ENCODE data around the gene ACSL5. TPM values are rescaled to one million over a fixed set of nuclear protein-coding genes. Genes with fewer than 3 reads are reported as not detected.
"Not testable (repeated sequence)": the region's sequence is repeated elsewhere in the genome, so short reads cannot be mapped to it uniquely, and the experiment has no call there.

ACSL5 gene
- total RNA-seq, 2 experiments from 2014 or later, result 56.6 to 57.0 TPM

DNA sequence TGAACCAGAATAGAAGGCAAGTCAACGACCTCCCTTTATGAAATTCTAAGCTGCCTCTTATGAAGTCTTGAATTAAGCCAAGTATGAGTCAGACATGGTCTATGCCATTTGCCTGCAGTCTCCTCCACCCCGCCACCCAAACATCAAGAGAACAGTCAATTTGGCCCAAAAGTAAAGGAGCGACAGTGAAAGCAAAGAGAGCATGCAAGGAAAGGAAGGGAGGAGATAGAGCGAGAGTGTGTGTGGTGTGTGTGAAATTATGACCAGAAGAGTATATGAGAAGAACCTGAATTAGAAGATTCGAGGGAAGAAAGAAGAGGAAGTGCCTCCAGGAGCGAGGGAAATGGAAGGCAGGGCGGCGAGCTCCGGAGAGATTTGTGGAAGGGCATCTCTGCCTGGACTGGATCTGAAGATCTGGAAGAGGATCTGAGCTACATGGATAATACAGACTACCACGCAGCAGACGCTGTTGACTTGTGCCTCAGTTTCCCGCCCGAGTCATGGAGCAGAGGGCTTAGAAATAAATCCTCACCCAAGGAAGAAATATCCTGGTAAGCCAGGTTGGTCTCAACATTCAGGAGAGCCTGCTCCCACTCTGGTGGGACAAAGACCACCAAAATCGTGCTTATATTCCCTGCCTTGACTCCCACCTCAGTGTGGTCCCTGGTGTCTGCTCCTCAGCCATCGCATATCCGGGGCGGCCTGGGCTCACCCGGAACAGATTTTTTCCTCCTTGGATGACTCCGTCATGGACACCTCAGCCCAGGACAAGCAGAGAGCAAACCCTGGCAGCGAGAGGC, 72.3 kb downstream of the ACSL5 start:
- POLR2A ChIA-PET, result interaction anchor here (1.2 to 1.5 kb wide), 2 partner anchors 10 to 71 kb away, joined by 3 to 6 read pairs; no protein-coding TSS in a partner anchor
- CTCF ChIA-PET, result interaction anchor here (1.0 to 1.1 kb wide), 2 partner anchors 13 kb away, joined by 3 read pairs; no protein-coding TSS in a partner anchor

DNA sequence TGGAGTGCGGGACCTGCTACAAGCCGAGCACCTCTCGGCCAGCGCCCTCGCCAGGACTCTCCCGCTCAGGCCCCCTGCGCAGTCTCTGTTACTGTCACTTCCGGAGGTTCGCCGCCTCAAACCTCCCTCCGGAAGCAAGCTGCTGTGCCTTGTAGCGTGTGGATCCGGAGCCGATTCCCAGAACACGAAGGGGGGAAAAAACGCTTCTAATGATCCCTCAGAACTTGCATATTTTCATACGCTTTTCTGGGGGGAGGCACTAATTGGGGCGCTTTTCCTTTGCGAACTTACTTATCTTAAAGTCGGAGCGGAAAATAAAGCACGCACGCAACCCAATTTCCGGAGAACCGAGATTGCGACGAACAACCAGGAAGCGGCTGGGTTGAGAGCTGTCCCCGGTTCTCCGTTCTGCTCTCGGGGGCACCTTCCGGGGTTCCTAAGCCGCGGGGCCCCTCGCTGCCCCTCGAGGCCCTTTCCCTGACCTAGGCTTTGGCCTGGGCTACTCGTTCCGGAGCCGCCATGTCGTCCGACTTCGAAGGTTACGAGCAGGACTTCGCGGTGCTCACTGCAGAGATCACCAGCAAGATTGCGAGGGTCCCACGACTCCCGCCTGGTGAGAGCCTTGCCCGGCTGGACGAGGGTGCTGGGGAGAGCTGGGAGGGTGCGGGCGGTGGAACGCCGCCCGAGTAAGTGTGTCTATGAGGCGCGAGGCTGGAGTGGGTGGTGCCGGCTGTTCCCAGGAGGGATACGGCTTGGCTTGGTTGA, 73.1 kb downstream of the ACSL5 start, which contains the start of the genes VTI1A and ZDHHC6:
VTI1A (plus strand) TSS at position 361 of the 765 bp plus-strand sequence; CDS start at position 520, 159 bp downstream.
ZDHHC6 (minus strand) TSS at position 60 of the 765 bp plus-strand sequence. CDS start 1,478 bp downstream, outside the sequence.
- CTCF ChIA-PET, result interaction anchor here (1.0 to 1.1 kb wide), 2 partner anchors 12 to 14 kb away, joined by 3 read pairs; no protein-coding TSS in a partner anchor
- POLR2A ChIA-PET, result interaction anchor here (0.8 to 1.5 kb wide), 5 partner anchors 9 to 263 kb away, joined by 3 to 6 read pairs (median 3); partner anchors contain the start of gene GPAM

- POLR2A ChIA-PET, result interaction anchor here (0.8 to 1.5 kb wide), 5 partner anchors 9 to 264 kb away, joined by 3 to 6 read pairs (median 3); partner anchors contain the start of gene GPAM
Observed at GRCh38 chr10:112447620-112447928, 73.7 kb downstream of the ACSL5 start.

GRCh38 chr10:112448888-112449287, 75.0 kb downstream of the ACSL5 start:
- POLR2A ChIA-PET, result no interaction called here
- CTCF ChIA-PET, result interaction anchor here (2.0 kb wide), 1 partner anchor 23 kb away, joined by 7 read pairs; no protein-coding TSS in a partner anchor

More at GRCh38 chr10:112447620-112447928, 73.7 kb downstream of the ACSL5 start:
- CTCF ChIA-PET, result no interaction called here

- CTCF ChIA-PET, result interaction anchor here (1.8 kb wide), 1 partner anchor 22 kb away, joined by 7 read pairs; no protein-coding TSS in a partner anchor
- POLR2A ChIA-PET, result interaction anchor here (0.7 to 2.1 kb wide), 3 partner anchors 8 to 81 kb away, joined by 3 to 6 read pairs (median 5); partner anchors contain the start of genes ACSL5, VTI1A and ZDHHC6
Observed at GRCh38 chr10:112454910-112455779, 81.2 kb downstream of the ACSL5 start.

DNA sequence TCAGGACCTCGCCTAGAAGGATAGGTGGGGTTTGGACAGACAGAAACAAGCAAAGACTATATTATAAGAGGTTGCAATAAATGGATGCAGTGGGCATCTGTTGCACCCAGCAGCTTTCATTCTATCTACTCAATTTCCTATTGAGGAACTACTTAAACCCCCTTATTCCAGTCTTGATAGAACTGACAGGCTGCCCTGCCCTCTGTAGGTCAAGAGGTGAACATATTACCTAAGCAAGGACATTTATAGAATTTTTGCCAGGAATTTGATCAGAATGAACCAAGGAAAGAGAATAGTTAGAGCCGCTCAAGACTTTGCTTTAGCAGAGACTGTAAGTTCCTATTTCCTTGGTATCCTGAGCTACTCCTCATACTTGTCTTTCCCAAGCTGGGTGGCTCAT, 82.6 kb downstream of the ACSL5 start:
- ChIA-PET POLR2A (interaction anchor here (0.6 to 2.1 kb wide), 3 partner anchors 9 to 169 kb away, joined by 3 to 6 read pairs (median 5); partner anchors contain the start of genes VTI1A and ZDHHC6), CTCF (interaction anchor here (1.0 to 1.8 kb wide), 4 partner anchors 15 to 148 kb away, joined by 3 to 7 read pairs (median 4); no protein-coding TSS in a partner anchor)

DNA sequence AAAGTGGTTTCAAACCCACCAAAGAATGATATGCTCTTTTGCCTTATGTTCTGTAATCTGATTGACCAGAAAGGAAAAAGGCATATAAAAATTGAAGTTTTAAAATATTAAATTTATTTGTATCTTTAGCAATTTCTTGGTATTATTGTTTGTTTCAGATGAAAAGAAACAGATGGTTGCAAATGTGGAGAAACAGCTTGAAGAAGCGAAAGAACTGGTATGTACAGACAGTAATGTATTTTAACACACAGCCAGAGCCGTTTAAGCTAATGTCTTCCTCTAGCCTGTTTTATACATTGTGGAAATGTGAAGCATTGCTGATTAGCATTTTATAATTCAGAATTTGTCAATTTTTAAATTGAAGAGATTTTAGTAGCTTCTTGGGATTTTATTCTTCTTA, 86.5 kb downstream of the ACSL5 start:
- POLR2A ChIA-PET, result interaction anchor here (1.7 kb wide), 1 partner anchor 13 kb away, joined by 5 read pairs; the partner anchor contains the start of genes VTI1A and ZDHHC6
- CTCF ChIA-PET, result no interaction called here

DNA sequence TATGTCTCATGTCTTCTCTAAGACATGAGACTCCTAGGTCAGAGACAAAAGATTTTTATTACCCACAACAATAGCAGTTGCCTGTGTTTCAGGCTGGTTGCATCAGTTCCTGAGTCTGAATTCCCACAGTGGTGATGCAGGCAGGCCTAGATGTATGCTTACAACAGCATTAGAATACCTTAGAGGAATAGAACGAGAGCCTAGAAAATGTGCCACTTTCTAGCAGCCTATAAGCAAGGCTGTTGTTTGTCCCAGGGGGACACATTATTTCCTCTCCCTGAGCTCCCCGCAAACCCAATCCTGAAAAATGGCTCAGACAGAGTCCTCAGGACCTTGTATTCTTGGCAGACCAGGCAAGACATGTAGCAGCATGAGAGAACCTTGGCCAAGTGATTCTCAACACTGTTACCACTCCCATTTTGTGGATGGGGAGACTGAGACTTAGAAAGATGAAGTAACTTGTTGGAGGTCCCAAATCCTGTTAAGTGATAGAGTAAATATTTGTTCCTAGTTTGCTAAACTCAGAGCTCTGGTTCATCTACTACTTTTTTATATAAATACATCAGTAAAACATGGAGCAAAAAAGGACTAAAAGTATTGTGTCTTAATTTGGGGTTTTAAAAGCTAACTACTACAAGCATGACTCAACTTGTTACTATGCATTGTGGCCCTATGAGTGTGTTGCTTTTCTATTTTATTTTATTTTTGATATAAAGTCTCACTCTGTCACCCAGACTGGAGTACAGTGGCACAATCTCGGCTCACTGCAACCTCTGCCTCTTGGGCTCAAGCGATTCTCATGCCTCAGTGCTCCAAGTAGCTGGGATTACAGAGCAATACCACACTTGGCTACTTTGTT, 87.3 kb downstream of the ACSL5 start:
- ChIA-PET POLR2A (interaction anchor here (1.7 kb wide), 1 partner anchor 14 kb away, joined by 5 read pairs; the partner anchor contains the start of genes VTI1A and ZDHHC6), CTCF (interaction anchor here (1.2 kb wide), 1 partner anchor 11 kb away, joined by 4 read pairs; no protein-coding TSS in a partner anchor)

- CTCF ChIA-PET, POLR2A ChIA-PET: not testable (repeated sequence)
Observed at GRCh38 chr10:112464074-112464473, 90.2 kb downstream of the ACSL5 start.

GRCh38 chr10:112465299-112465883, 91.5 kb downstream of the ACSL5 start:
- CTCF ChIA-PET, result no interaction called here

DNA sequence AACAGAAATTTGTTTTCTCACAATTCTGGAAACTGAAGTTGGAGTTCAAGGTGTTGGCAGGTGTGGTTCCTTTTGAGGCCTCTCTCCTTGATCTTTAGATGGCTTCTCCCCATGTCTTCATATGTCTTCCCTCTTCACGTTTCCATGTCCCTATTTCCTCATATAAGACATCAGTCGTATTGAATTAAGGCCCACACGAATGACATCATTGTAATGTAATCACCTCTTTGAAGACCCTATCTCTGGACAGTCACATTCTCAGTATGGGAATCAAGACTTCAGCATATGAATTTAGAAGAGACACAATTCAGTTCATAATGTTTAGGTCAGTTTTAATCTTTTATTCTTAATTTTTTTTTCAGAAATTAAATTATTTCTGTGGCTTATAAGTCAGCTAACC, 92.9 kb downstream of the ACSL5 start:
- ChIA-PET CTCF (no interaction called here), POLR2A (no interaction called here)

More at GRCh38 chr10:112465299-112465883, 91.5 kb downstream of the ACSL5 start:
- POLR2A ChIA-PET, result no interaction called here

- ChIA-PET POLR2A (no interaction called here), CTCF (no interaction called here)
Observed at GRCh38 chr10:112467541-112468075, 93.7 kb downstream of the ACSL5 start.

GRCh38 chr10:112471878-112472487, 98.1 kb downstream of the ACSL5 start:
- ChIA-PET POLR2A (interaction anchor here (0.8 kb wide), 1 partner anchor 295 kb away, joined by 5 read pairs; no protein-coding TSS in a partner anchor), CTCF (interaction anchor here (0.5 to 1.9 kb wide), 9 partner anchors 9 to 337 kb away, joined by 3 to 7 read pairs (median 3); no protein-coding TSS in a partner anchor)

- POLR2A ChIA-PET, result no interaction called here
- CTCF ChIA-PET, result interaction anchor here (1.5 kb wide), 1 partner anchor 55 kb away, joined by 4 read pairs; no protein-coding TSS in a partner anchor
Observed at GRCh38 chr10:112475575-112476218, 101.8 kb downstream of the ACSL5 start.

Data from activated CD8-positive, alpha-beta memory T cell treated with anti-CD3 and anti-CD28 coated beads for 36 hours (primary cell).